Loucy (cell line): ENCODE results near the gene FARSA.

Experiments
- CTCF ChIP-seq: fragments of 200-600 bp; sonication (generic); conservative IDR thresholded peaks from 2 replicates; pipeline ENCODE4 v1.5.1; 2014; ENCODE audit warnings: mild to moderate bottlenecking, antibody characterized with exemption, low read length
- EZH2phosphoT487 ChIP-seq: fragments of 200-600 bp; IDR thresholded peaks from 2 replicates; pipeline ENCODE4 v1.6.1; 2018; ENCODE audit warnings: antibody characterized with exemption, mild to moderate bottlenecking, moderate library complexity, borderline replicate concordance

- TF ChIP-seq CTCF (no peak), EZH2phosphoT487 (no peak)
These were observed 19.1 kb upstream of the FARSA start for GRCh38 chr19:12952488-12953137.
